Brain microvascular endothelial cell (primary cell): ENCODE data around the gene CEACAM18.
"Not testable (repeated sequence)": the region's sequence is repeated elsewhere in the genome, so short reads cannot be mapped to it uniquely, and the experiment has no call there.

Experiments used
- DNase-seq: peaks from one replicate; pipeline ENCODE4 v3.0.0-alpha.2; 2020
- H3K27ac ChIP-seq: fragments of 250-450 bp; sonication (Bioruptor Pico); 2 replicates; pipeline ENCODE4 v1.5.1; 2020; ENCODE audit warnings: mild to moderate bottlenecking, moderate library complexity
- H3K27me3 ChIP-seq: fragments of 250-450 bp; sonication (Bioruptor Pico); replicated peaks from 2 replicates; pipeline ENCODE4 v1.5.1; 2020; ENCODE audit warnings: mild to moderate bottlenecking
- H3K36me3 ChIP-seq: fragments of 250-450 bp; sonication (Bioruptor Pico); replicated peaks from 2 replicates; pipeline ENCODE4 v1.5.1; 2020; ENCODE audit warnings: mild to moderate bottlenecking
- H3K4me3 ChIP-seq: 2 replicates; pipeline ENCODE4 v1.5.1; 2011; ENCODE audit warnings: low read depth, mild to moderate bottlenecking, control low read depth, low read length, moderate library complexity
- CTCF ChIP-seq: IDR thresholded peaks from 2 replicates; pipeline ENCODE4 v1.5.1; 2011; ENCODE audit warnings: low read depth, mild to moderate bottlenecking, moderate library complexity, low read length, control low read depth, inconsistent platforms; ENCODE audit errors: missing control alignments
- in situ Hi-C: cut with HindIII; loops from 2 replicates; pipeline ENCODE4 v1.10.0; 2017; ENCODE audit warnings: low sequenced_read_pairs, low pct_ligation_motif_present

CEACAM18 gene

DNA sequence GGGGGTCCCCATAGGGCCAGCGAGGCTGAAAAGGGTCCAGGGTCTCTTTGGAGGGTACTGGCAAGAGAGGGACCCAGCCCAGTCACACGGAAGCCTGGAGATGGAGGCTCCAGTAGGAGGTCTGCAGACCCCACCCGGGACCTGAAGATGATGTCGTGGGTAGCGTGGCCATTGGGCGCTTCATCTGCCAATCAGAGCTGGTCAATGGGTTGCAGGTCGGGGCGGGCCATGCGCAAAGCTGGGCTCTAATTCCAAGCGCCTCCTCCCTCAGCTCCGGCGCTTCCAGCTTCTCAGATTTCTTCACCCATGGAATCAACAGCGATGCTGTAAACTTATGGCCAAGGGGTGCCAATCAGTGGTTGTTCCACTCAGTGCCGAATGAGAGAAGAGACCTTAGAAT, 12.3 kb downstream of the CEACAM18 start:
- no peak overlapping the region for H3K27ac ChIP-seq
- no peak for TF ChIP-seq CTCF
- in situ Hi-C loops: no loop called here
- no peak for DNase-seq
- H3K27me3 ChIP-seq: no peaks in the 10 kb centered on the region
- H3K4me3 ChIP-seq: no peak overlapping the region
- H3K36me3 ChIP-seq: no peaks in the 10 kb centered on the region

- no peak overlapping the region for H3K27ac ChIP-seq
- DNase-seq: no peak
- TF ChIP-seq CTCF: no peak
- H3K36me3 ChIP-seq: no peaks in the 10 kb centered on the region
- no peak overlapping the region for H3K4me3 ChIP-seq
- H3K27me3 ChIP-seq: no peaks in the 10 kb centered on the region
- in situ Hi-C loops: no loop called here
Observed at GRCh38 chr19:51491586-51491985, 13.2 kb downstream of the CEACAM18 start.

- Histone ChIP-seq H3K27me3 (no peaks in the 10 kb centered on the region), H3K4me3 (no peak overlapping the region), H3K27ac (no peak overlapping the region), H3K36me3 (no peaks in the 10 kb centered on the region)
- no peak for DNase-seq
- TF ChIP-seq CTCF: no peak
- in situ Hi-C loops: no loop called here
Observed at GRCh38 chr19:51493776-51494175, 15.4 kb downstream of the CEACAM18 start.

- no peaks in the 10 kb centered on the region for H3K27me3 ChIP-seq
- H3K36me3 ChIP-seq: no peaks in the 10 kb centered on the region
- H3K27ac ChIP-seq: no peak overlapping the region
- H3K4me3 ChIP-seq: no peak overlapping the region
- no peak for DNase-seq
- in situ Hi-C loops: no loop called here
- TF ChIP-seq CTCF: no peak
Observed at GRCh38 chr19:51497666-51498065, 19.3 kb downstream of the CEACAM18 start.

DNA sequence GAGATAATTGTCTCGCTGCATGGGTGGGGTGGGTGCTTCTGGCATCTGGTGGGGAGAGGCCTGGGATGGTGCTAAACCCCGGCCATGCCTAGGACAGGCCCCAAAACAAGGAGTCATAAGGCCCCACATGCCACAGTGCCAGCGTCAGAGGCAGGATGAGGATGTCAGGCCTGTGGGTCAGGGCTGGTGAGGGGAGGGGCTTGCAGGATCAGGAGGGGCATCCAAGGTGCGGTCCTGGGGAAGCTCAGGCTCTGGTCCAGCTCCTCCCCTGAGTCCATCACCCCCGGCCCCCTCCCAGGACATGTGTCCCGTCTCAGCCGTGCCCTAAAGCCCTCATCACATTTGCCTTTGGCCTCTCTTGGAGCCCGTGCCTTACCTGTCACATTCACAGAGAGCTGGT, 22.6 kb downstream of the CEACAM18 start:
- H3K27me3 ChIP-seq, H3K4me3 ChIP-seq, H3K27ac ChIP-seq, H3K36me3 ChIP-seq, in situ Hi-C loops, DNase-seq: not testable (repeated sequence)

- Histone ChIP-seq H3K4me3 (no peak within 1 kb of the TSS), H3K27me3 (no peaks in the 10 kb centered on the region), H3K36me3 (no peaks in the 10 kb centered on the region), H3K27ac (no peak within 1 kb of the TSS)
- no peak for DNase-seq
- TF ChIP-seq CTCF: no peak
- in situ Hi-C loops: no loop called here
Observed at GRCh38 chr19:51501594-51502263, 23.4 kb downstream of the CEACAM18 start, which contains the start of gene SIGLEC12. Gene SIGLEC12, minus strand, starts transcription at chr19:51501800. Its CDS starts 67 bp downstream, at chr19:51501733.
